M059J (cell line): Measurements from ENCODE around the gene BRD3OS. TPM values are rescaled to one million over a fixed set of nuclear protein-coding genes. Genes with fewer than 3 reads are reported as not detected.
"Not testable (repeated sequence)": the region's sequence is repeated elsewhere in the genome, so short reads cannot be mapped to it uniquely, and the experiment has no call there.

Experiments
- DNase-seq: peaks from one replicate; pipeline ENCODE4 v3.0.0-alpha.2; 2012; ENCODE audit warnings: low read depth
- total RNA-seq: library from RNA; depleted of rRNA; stranded (reverse); fragments of >200 nt; shearing (Covaris generic); gene quantifications from 2 replicates; pipeline ENCODE4 v1.2.3, GENCODE V29; 2014; rRNA removed

BRD3OS gene
- total RNA-seq, 1 experiment from 2014 or later = 32.3 TPM

DNA sequence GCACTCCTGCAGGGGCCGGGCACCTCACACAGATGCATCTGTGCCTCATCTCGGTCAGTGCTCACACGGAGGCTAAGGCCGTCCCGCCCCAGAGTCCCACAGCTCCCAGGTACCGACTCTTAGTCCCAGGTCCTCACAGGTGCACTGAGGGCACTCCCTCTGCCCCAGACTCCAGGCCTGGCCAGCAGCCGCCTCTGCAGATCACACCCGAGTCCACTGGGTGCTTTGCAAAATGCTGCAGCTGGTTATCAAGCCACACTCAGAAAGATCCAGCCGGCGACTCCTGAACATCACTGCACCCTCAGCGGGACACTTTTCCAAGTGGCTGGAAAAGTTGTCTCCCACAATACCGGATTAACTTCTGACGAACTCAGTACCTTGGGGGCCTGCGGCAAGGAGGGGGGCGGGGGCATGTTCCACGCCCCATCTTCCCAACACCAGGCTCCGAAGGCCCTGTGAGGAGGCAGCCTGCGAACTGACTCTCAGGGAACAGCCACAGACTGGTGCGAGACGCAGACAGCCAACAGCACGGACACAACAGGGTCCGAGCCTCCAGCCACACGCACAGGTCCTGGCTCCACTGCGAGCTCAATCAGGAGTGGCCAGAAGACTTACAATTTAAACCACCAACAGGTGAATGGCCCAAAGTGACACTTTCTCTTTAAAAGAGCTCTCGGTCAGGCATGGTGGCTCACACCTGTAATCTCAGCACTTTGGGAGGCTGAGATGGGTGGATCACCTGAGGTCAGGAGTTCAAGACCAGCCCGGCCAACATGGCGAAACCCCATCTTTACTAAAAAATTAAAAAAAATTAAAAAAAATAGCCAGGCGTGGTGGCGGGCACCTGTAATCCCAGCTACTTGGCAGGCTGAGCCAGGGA lies 38.5 kb downstream of the BRD3OS start:
- no peak for DNase-seq

DNA sequence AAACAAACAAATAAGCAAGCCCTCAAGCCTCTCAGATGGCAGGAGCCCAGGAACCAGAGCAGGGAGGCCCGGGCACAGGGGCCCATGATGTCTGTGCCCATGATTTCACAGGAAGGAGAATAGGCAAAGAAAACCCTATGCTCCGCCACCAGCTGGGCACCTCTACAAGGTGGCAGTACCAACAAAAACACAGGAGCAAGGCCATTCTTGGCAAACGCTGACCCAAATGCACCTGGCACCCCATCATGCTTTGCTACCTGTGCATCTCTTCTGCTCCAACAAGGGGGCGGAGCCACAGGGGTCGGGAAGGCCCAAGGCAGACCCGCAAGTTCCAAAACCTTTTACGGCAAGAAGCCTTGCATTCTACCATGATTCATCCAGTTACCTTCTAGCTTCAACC lies 39.4 kb downstream of the BRD3OS start:
- DNase-seq = no peak

DNA sequence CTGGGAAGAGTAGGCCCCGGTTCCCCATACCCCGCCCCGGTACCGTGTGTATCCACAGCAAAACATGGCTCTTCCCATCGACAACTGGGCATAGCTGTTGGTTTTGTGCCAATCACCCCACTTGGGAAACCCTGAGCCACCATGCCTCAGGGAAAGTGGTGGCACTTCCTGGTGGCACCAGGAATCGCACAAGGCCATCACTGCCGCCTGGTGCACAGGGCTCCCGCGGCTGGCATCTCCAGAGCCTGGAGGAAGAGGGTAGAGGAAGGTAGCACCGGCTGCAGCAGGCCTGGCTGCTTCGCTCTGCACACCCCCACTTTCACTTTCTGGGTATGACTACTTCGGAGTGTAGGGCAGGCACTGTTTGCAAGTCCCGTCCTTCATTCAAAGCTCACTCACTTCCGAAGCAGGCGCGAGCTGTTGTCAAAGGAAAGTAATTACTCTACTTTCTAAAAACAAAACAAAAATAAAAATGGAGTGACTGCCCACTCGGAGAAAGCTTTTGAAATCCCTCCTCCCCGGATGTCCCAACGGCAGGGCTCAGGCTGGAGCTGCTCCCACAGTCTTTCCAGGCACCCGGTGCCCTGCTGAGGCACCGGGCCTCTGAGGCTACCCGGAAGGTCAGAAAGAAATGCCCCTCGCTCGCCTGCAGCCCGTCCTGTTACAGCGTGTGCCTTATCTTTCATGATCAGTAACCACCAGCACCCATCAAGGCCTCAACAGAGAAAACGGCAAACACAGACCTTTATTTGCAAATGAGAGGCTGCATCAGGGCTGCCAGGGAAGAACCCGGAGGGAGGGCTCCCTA lies 40.5 kb downstream of the BRD3OS start:
- DNase-seq = peak; percentile 72

- peak; percentile 23 for DNase-seq
Observed at GRCh38 chr9:134066526-134066912, 41.2 kb downstream of the BRD3OS start.

DNA sequence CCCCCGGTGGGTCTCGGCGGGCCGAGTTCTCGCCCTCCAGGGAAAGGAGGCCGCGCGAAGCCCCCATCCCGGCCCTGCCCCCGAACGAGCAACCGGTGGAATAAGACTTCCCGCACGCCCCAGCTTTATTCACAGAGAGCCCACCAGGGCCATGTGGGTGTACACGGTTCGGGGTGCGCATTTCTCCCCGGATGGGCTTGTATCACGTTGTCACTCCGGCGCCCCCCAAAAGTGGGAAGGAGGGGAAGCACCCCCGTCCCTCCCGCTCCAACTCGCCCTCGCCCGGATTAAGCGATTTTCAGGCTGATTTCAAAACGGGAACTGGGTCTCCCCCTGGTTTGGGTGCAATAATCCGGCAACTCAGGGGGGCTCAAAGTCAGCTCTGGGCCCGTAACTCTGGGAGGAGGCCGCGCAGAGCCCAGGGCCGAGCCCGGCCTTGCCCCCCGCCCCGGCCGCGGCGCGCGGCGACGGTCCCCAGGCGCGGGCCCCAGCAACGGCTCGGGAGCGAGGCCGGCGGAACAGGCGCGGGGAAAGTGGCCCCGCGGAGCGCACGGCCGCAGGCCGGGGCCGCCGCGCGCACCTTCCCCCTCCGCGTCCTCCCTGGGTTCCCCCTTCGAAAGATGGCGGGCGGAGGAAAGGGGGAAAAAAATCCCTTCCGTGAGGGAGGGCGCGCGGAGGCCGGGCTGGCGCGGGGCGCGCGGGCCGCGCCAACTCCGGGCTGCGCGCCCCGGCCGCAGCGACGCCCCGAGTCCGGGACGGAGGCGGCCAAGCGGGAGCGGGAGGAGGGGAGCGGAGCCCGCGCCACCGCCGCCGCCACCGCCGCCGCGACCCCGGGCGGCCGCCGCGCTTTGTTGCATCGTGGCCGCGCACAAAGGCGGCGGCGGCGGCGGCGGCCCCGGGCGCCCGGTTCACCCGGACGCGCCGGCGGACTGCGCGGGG lies 41.9 kb downstream of the BRD3OS start:
- DNase-seq = peak; percentile 34

DNA sequence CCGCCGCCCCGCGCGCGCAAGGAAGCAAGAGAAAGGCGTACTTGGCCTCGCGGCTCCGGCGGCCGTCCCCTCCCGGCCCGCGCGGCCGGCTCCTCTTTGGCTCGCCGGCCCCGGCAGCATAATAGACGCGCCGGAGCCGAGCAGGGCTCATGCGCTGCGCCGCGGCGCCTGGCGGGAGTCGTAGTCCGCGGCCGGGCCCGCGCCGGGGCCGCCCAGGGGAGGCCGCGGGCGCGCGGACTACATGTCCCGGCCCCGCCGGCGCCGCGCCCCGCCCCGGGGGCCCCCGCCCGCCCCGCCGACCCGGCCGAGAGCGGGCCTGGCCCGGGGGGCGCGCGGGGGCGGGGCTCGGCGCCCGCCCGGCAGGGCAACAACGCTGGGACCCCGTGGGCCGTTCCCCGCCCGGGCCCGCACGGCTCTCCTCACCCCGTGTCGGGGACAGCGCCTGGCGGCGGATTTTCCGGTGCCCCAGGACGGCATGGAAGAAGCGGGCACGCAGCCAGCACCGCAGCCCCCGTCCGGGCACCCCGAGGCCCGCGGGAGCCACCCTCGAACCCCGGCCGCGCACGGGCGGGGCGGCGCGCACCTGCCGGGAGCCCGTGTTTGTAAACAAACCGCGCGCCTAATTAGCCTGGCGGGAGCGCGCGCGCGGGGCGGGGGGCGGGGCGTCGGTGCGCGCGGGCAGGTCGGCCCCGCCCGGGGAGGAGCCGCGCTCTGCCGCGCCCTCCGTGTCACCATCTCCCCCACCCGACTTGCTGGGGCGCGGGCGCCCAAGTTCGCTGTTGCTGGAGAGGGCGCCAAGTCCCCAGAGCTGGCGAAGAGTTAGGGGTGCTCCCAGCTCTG lies 42.8 kb downstream of the BRD3OS start, which contains the start of gene BRD3:
Gene BRD3 (minus strand): TSS at position 123 of the 840 bp plus-strand sequence. CDS start 14,549 bp downstream, outside the sequence.
- peak; percentile 88 for DNase-seq

GRCh38 chr9:134068744-134069479 lies 43.6 kb downstream of the BRD3OS start:
- peak; percentile 58 for DNase-seq

GRCh38 chr9:134069480-134070399 lies 44.5 kb downstream of the BRD3OS start:
- no peak for DNase-seq

GRCh38 chr9:134071149-134071548 lies 45.9 kb downstream of the BRD3OS start:
- DNase-seq = no peak

DNA sequence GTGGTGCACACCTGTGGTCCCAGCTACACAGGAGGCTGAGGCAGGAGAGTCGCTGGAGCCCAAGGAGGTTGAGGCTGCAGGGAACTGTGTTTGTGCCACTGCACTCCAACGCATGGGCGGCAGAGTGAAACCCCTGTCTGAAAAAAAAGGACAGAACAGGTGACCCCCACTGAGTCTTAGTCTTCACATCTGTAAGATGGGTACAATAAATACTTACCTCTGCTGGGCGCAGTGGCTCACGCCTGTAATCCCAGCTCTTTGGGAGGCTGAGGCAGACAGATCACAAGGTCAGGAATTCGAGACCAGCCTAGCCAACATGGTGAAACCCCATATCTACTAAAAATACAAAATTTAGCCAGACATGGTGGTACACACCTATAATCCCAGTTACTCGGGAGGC lies 47.4 kb downstream of the BRD3OS start:
- not testable (repeated sequence) for DNase-seq

DNA sequence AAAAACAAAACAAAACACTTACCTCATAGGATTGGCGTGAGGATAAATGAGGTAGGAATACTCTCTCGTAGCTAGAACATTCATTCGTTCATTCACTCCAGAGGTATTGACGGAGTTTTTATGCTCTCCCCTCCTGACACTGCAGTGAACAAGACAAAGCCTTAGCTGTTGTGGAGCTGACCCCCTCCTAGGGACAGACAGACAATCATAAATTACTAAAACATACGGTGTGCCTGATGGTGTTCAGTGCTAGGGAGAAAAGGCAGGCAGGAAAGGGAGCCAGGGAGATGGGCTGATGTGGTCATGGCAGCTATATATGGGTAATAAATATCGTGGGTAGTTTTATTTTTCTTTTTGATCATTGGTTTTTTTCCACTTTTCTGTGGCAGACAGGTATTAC lies 48.2 kb downstream of the BRD3OS start:
- DNase-seq = no peak

DNA sequence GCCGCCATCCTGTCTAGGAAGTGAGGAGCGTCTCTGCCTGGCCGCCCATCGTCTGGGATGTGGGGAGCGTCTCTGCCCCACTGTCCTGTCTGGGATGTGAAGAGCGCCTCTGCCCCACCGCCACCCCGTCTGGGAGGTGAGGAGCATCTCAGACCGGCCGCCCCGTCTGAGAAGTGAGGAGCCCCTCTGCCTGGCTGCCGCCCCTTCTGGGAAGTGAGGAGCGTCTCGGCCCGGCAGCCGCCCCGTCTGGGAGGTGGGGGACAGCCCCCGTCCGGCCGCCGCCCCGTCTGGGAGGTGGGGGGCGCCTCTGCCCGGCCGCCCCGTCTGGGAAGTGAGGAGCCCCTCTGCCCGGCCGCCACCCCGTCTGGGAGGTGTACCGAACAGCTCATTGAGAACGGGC lies 50.4 kb downstream of the BRD3OS start:
- DNase-seq = not testable (repeated sequence)

GRCh38 chr9:134076644-134077043 lies 51.4 kb downstream of the BRD3OS start:
- no peak for DNase-seq

Other genes starting within 250 kb of the BRD3OS start
- 8.7 and 17.2 TPM in 2 replicates for gene VAV2, start 33.2 kb upstream of the BRD3OS start, total RNA-seq
- 4.6 and 5.5 TPM in 2 replicates for gene BRD3, start 42.5 kb downstream of the BRD3OS start, total RNA-seq
- 21.6 and 36.2 TPM in 2 replicates for gene WDR5, start 110.6 kb downstream of the BRD3OS start, total RNA-seq
- not detected in 2 replicates for gene RNU6ATAC, start 139.1 kb downstream of the BRD3OS start, total RNA-seq